IMR-90 (cell line): ENCODE measurements around the gene USP5. TPM values are rescaled to one million over a fixed set of nuclear protein-coding genes. Genes with fewer than 3 reads are reported as not detected.
A peak's percentile ranks its signal among the peaks of the same experiment; 100 is the strongest.

Experiments
- ATAC-seq: fragments of 200-7000 bp; cut with Tn5 transposase; 2 replicates; pipeline ENCODE4 v1.9.1; 2020; ENCODE audit warnings: low read depth, mild to moderate bottlenecking, moderate library complexity
- Bru-seq: library from RNA; stranded (reverse); fragments of 400-500 nt; gene quantifications from one replicate; lab custom pipeline; 2021; lab: Mats Ljungman, UMichigan
- BruChase-seq, 2 experiments: library from RNA; stranded (reverse); fragments of 400-500 nt; gene quantifications; one replicate each; lab custom pipeline; 2021; lab: Mats Ljungman, UMichigan
- BruUV-seq: library from RNA; stranded (reverse); fragments of 400-500 nt; replicated peaks from 2 replicates; lab custom pipeline; 2021; lab: Mats Ljungman, UMichigan
- CTCF ChIA-PET: fragments of 300-600 bp; formaldehyde crosslinking; extraction: SDS; loops from one replicate; lab custom pipeline; 2021; ENCODE audit warnings: antibody characterized with exemption; lab: Yijun Ruan, JAX
- POLR2A ChIA-PET: fragments of 300-600 bp; sonication (Branson Sonifier 250); formaldehyde crosslinking; loops from one replicate; lab custom pipeline; 2022; ENCODE audit warnings: antibody characterized with exemption; ENCODE audit not compliant: unreplicated experiment; lab: Charles Lee
- DNase-seq: peaks from one replicate; pipeline ENCODE4 v3.0.0; 2013
- H2AFZ ChIP-seq: replicated peaks from 2 replicates; pipeline ENCODE3; 2013; ENCODE audit warnings: low read length, mild to moderate bottlenecking; ENCODE audit not compliant: poor library complexity
- H2AK5ac ChIP-seq: 2 replicates; pipeline ENCODE4 v1.6.1; 2013; ENCODE audit warnings: low read depth, low read length, inconsistent platforms
- H2AK9ac ChIP-seq: replicated peaks from 2 replicates; pipeline ENCODE3; 2013; ENCODE audit warnings: mild to moderate bottlenecking, low read depth, low read length, moderate library complexity; ENCODE audit not compliant: poor library complexity
- H2BK120ac ChIP-seq: 2 replicates; pipeline ENCODE4 v1.6.1; 2013; ENCODE audit warnings: low read depth, low read length, inconsistent platforms
- H2BK15ac ChIP-seq: 3 replicates; pipeline ENCODE4 v1.6.1; 2013; ENCODE audit warnings: low read depth, low read length, inconsistent platforms
- H2BK20ac ChIP-seq: 2 replicates; pipeline ENCODE4 v1.6.1; 2013; ENCODE audit warnings: low read depth, mild to moderate bottlenecking, inconsistent platforms, low read length, moderate library complexity
- H2BK5ac ChIP-seq: 2 replicates; pipeline ENCODE4 v1.6.1; 2013; ENCODE audit warnings: mild to moderate bottlenecking, low read depth, low read length, inconsistent platforms; ENCODE audit not compliant: poor library complexity, severe bottlenecking
- H3K14ac ChIP-seq: replicated peaks from 2 replicates; pipeline ENCODE4 v1.6.1; 2013; ENCODE audit warnings: low read depth, low read length, inconsistent platforms
- H3K18ac ChIP-seq: 2 replicates; pipeline ENCODE4 v1.6.1; 2013; ENCODE audit warnings: low read depth, low read length, control low read depth
- H3K23ac ChIP-seq: 2 replicates; pipeline ENCODE4 v1.6.1; 2013; ENCODE audit warnings: low read depth, low read length, inconsistent platforms
- H3K27ac ChIP-seq: 2 replicates; pipeline ENCODE4 v1.5.1; 2013; ENCODE audit warnings: mild to moderate bottlenecking, control low read depth, low read length; ENCODE audit not compliant: insufficient read depth
- H3K27me3 ChIP-seq: 2 replicates; pipeline ENCODE4 v1.6.1; 2013; ENCODE audit warnings: low read length; ENCODE audit not compliant: control insufficient read depth, insufficient read depth
- H3K36me3 ChIP-seq: 2 replicates; pipeline ENCODE4 v1.6.1; 2013; ENCODE audit warnings: low read length, mixed read lengths; ENCODE audit not compliant: control insufficient read depth, insufficient read depth
- H3K4ac ChIP-seq: 2 replicates; pipeline ENCODE4 v1.6.1; 2013; ENCODE audit warnings: low read depth, low read length, inconsistent platforms
- H3K4me1 ChIP-seq: 2 replicates; pipeline ENCODE4 v1.6.1; 2013; ENCODE audit warnings: low read length, mixed read lengths; ENCODE audit not compliant: control insufficient read depth, insufficient read depth
- H3K4me2 ChIP-seq: 2 replicates; pipeline ENCODE4 v1.6.1; 2013; ENCODE audit warnings: low read depth, mild to moderate bottlenecking, control low read depth, low read length, moderate library complexity
- H3K4me3 ChIP-seq: 2 replicates; pipeline ENCODE4 v1.5.1; 2013; ENCODE audit warnings: low read depth, mild to moderate bottlenecking, control low read depth, low read length, moderate library complexity; ENCODE audit not compliant: insufficient read depth
- H3K56ac ChIP-seq: 2 replicates; pipeline ENCODE4 v1.6.1; 2013; ENCODE audit warnings: low read length, inconsistent platforms; ENCODE audit not compliant: insufficient read depth; ENCODE audit errors: extremely low read depth
- H3K79me1 ChIP-seq, 2 experiments: 2 replicates each; pipeline ENCODE4 v1.6.1; 2013; ENCODE audit warnings: low read length in 2 of 2, inconsistent platforms in 1 of 2, low read depth in 1 of 2
- H3K9ac ChIP-seq: 2 replicates; pipeline ENCODE4 v1.6.1; 2013; ENCODE audit warnings: low read depth, low read length, control low read depth
- H3K9me1 ChIP-seq: 2 replicates; pipeline ENCODE4 v1.6.1; 2013; ENCODE audit warnings: low read length, inconsistent platforms; ENCODE audit not compliant: insufficient read depth
- H3K9me3 ChIP-seq: 2 replicates; pipeline ENCODE4 v1.6.1; 2013; ENCODE audit warnings: low read length; ENCODE audit not compliant: control insufficient read depth, insufficient read depth
- H4K20me1 ChIP-seq: 2 replicates; pipeline ENCODE4 v1.6.1; 2013; ENCODE audit warnings: low read length, inconsistent platforms; ENCODE audit not compliant: insufficient read depth
- H4K5ac ChIP-seq: 2 replicates; pipeline ENCODE4 v1.6.1; 2013; ENCODE audit warnings: mild to moderate bottlenecking, low read depth, low read length, control low read depth
- H4K8ac ChIP-seq, 2 experiments: 2 replicates each; pipeline ENCODE4 v1.6.1; 2013; ENCODE audit warnings: low read depth in 2 of 2, low read length in 2 of 2, control low read depth in 1 of 2, inconsistent platforms in 1 of 2
- H4K91ac ChIP-seq: 2 replicates; pipeline ENCODE4 v1.6.1; 2013; ENCODE audit warnings: low read depth, low read length, inconsistent platforms; ENCODE audit not compliant: insufficient read depth
- MAZ ChIP-seq: IDR thresholded peaks from 2 replicates; pipeline ENCODE4 v1.6.1; 2012; ENCODE audit warnings: low read depth, mild to moderate bottlenecking, low read length, improper control_type of control experiment, moderate library complexity, borderline replicate concordance
- MXI1 ChIP-seq: IDR thresholded peaks from 2 replicates; pipeline ENCODE4 v1.6.1; 2012; ENCODE audit warnings: low read depth, mild to moderate bottlenecking, low read length, moderate library complexity, borderline replicate concordance
- RFX5 ChIP-seq: IDR thresholded peaks from 2 replicates; pipeline ENCODE4 v1.8.0; 2012; ENCODE audit warnings: low read depth, mild to moderate bottlenecking, low read length, moderate library complexity
- WGBS, 2 experiments: methylation state at CpG; one replicate each; pipeline versions ENCODE4 v1.1.5 to v1.1.7; 2013; ENCODE audit warnings: missing lambda C conversion rate in 2 of 2; ENCODE audit not compliant: insufficient read length in 1 of 2; ENCODE audit errors: extremely low coverage in 2 of 2; 5-methylcytosine and 5-hydroxymethylcytosine counted together
- dilution Hi-C: fragments of 300-500 bp; cut with HindIII; formaldehyde crosslinking; loops from one replicate; pipeline ENCODE4 v1.14.3; 2018; ENCODE audit warnings: low sequenced_read_pairs; ENCODE audit not compliant: unreplicated experiment
- in situ Hi-C: fragments of 300-500 bp; cut with MboI; formaldehyde crosslinking; loops from 3 replicates; pipeline ENCODE4 v1.14.3; 2019; ENCODE audit warnings: low sequenced_read_pairs, inconsistent platforms, mixed read lengths
- intact Hi-C: fragments of 100-400 bp; cut with micrococcal nuclease; formaldehyde crosslinking; loops from 2 replicates; pipeline ENCODE4 v1.10.0; 2022
- long read RNA-seq: library from polyadenylated mRNA; unstranded; transcript quantifications from one replicate; pipeline ENCODE4 v2.0.0, GENCODE V29; 2021; ENCODE audit not compliant: unreplicated experiment
- polyA plus RNA-seq, 3 experiments: library from polyadenylated mRNA; depleted of rRNA; stranded (reverse); fragments of >200 nt; gene quantifications; 2 replicates each; pipeline ENCODE4 v1.2.3, GENCODE V29; 2012; ENCODE audit warnings: low replicate concordance in 1 of 3
- total RNA-seq: library from RNA; depleted of rRNA; stranded (reverse); fragments of >200 nt; gene quantifications from 2 replicates; pipeline ENCODE4 v1.2.3, GENCODE V29; 2012; rRNA removed
- TF ChIP-seq, protein P1 (sequence below): fragments of 150-350 bp; IDR thresholded peaks from 2 replicates; pipeline ENCODE4 v1.6.1; 2017; ENCODE audit warnings: mild to moderate bottlenecking, antibody characterized with exemption, low read length, low read depth

USP5 gene, protein sequence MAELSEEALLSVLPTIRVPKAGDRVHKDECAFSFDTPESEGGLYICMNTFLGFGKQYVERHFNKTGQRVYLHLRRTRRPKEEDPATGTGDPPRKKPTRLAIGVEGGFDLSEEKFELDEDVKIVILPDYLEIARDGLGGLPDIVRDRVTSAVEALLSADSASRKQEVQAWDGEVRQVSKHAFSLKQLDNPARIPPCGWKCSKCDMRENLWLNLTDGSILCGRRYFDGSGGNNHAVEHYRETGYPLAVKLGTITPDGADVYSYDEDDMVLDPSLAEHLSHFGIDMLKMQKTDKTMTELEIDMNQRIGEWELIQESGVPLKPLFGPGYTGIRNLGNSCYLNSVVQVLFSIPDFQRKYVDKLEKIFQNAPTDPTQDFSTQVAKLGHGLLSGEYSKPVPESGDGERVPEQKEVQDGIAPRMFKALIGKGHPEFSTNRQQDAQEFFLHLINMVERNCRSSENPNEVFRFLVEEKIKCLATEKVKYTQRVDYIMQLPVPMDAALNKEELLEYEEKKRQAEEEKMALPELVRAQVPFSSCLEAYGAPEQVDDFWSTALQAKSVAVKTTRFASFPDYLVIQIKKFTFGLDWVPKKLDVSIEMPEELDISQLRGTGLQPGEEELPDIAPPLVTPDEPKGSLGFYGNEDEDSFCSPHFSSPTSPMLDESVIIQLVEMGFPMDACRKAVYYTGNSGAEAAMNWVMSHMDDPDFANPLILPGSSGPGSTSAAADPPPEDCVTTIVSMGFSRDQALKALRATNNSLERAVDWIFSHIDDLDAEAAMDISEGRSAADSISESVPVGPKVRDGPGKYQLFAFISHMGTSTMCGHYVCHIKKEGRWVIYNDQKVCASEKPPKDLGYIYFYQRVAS
- total RNA-seq (119 and 125 TPM in 2 replicates), polyA plus RNA-seq (2012; rRNA removed) (67.7 and 69.7 TPM in 2 replicates), Bru-seq, nascent RNA (percentile 66 among the genes with signal in this experiment), BruChase-seq, experiment 1, labeled RNA remaining after a 6-hour chase (percentile 76 among the genes with signal in this experiment), BruChase-seq, experiment 2, labeled RNA remaining after a 2-hour chase (percentile 67 among the genes with signal in this experiment)
- 55.4 and 73.2 TPM in 2 replicates for polyA plus RNA-seq (2012; cell fraction: cytosol; rRNA removed)
- 85.6 and 170 TPM in 2 replicates for polyA plus RNA-seq (2012; cell fraction: nucleus; rRNA removed; ENCODE audit: low replicate concordance)
- long read RNA-seq, transcript USP5-204 (14 exons, 2,522 nt), result minor isoform, 5 of 219 reads
- long read RNA-seq, transcript USP5-202 (20 exons, 3,083 nt), result major isoform, 149 of 219 reads
- long read RNA-seq, transcript USP5-201 (20 exons, 3,181 nt), result minor isoform, 14 of 219 reads
- long read RNA-seq, partial matches to known transcripts, result 30 of 219 reads
- long read RNA-seq, other reads (novel, unspliced or antisense), result 21 of 219 reads

DNA sequence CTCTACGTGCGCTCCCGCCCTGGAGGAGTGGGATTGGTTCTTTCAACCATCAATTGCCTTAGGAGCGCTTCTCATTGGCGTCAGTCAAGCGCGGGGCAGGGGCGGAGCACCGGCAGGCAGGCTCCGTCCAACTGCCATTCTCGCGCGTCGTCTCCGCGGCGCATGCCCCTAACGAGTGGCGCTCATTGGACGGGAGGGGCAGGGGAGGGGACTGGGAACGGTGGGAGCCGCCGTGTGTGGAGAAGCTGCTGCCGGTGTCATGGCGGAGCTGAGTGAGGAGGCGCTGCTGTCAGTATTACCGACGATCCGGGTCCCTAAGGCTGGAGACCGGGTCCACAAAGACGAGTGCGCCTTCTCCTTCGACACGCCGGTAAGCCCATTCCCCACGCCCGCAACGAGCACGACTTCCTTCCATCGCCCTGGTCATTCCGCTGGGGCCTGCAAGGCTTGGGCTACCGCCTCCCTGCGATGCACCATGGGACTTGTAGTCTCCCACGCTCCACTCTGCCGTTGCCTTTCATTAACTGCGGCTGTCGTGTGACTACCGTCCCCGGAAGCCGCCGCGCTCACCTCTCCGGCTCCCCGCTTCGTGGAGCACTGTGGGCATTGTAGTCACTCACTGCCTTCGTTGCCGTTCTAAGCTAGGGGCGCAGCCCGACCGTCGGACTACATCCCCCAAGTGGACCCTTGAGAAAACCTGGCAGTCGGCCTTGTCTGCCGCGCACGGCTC, at the start of gene USP5:
TSS of gene USP5 (plus strand) at position 230 of the 730 bp plus-strand sequence. CDS start at position 260, 30 bp downstream.
- Histone ChIP-seq H3K79me1 (peaks cover 22 to 53% of the 10 kb centered on the region in 2 experiments), H4K91ac (peak within 1 kb of the TSS; percentile 96), H3K4me2 (peak within 1 kb of the TSS; percentile 89), H3K9me1 (no peaks in the 10 kb centered on the region), H3K4me1 (peaks cover 5% of the 10 kb centered on the region), H3K9me3 (no peaks in the 10 kb centered on the region), H3K4me3 (peak within 1 kb of the TSS; percentile 63), H3K14ac (peak within 1 kb of the TSS; percentile 98), H3K36me3 (peaks cover 33% of the 10 kb centered on the region), H3K23ac (peak within 1 kb of the TSS; percentile 98), H3K27me3 (no peaks in the 10 kb centered on the region), H2BK5ac (peak within 1 kb of the TSS; percentile 92), H4K8ac (peak within 1 kb of the TSS; percentile 48 to 99), H2BK120ac (peak within 1 kb of the TSS; percentile 86), H3K18ac (peak within 1 kb of the TSS; percentile 80), H3K9ac (peak within 1 kb of the TSS; percentile 82), H2AK5ac (peak within 1 kb of the TSS; percentile 94), H4K5ac (peak within 1 kb of the TSS; percentile 81), H3K56ac (peak within 1 kb of the TSS; percentile 93), H4K20me1 (peaks cover 15% of the 10 kb centered on the region), H3K27ac (peak within 1 kb of the TSS; percentile 87), H3K4ac (peak within 1 kb of the TSS; percentile 97), H2BK15ac (peak within 1 kb of the TSS; percentile 85; the same call in 1 of the 3 replicates), H2AK9ac (peak within 1 kb of the TSS; percentile 98), H2AFZ (peak within 1 kb of the TSS; percentile 99), H2BK20ac (peak within 1 kb of the TSS; percentile 42; the same call in 1 of the 2 replicates)
- dilution Hi-C loops (no loop called here), in situ Hi-C loops (no loop called here), intact Hi-C loops (loop anchor here (2.0 kb wide), 1 partner anchor 17 kb away; no protein-coding TSS in a partner anchor)
- ChIA-PET POLR2A (interaction anchor here (0.7 to 1.3 kb wide), 5 partner anchors 8 to 23 kb away, joined by 3 to 6 read pairs (median 3); partner anchors contain the start of gene TPI1), CTCF (interaction anchor here (0.6 to 3.3 kb wide), 7 partner anchors 9 to 170 kb away, joined by 3 to 11 read pairs (median 3); partner anchors contain the start of gene SPSB2)
- TF ChIP-seq, protein P1, sequence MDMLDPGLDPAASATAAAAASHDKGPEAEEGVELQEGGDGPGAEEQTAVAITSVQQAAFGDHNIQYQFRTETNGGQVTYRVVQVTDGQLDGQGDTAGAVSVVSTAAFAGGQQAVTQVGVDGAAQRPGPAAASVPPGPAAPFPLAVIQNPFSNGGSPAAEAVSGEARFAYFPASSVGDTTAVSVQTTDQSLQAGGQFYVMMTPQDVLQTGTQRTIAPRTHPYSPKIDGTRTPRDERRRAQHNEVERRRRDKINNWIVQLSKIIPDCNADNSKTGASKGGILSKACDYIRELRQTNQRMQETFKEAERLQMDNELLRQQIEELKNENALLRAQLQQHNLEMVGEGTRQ, result peak; percentile 88
- TF ChIP-seq MAZ (peak; percentile 78; the same call in 1 of the 2 replicates), MXI1 (peak; percentile 71; the same call in 1 of the 2 replicates), RFX5 (no peak)
- 0% methylated on average over 24 of the region's 65 CpGs; no CpG with 5 or more reads in 1 of the 2 experiments for WGBS, 2 experiments
- no TSS peak for BruUV-seq
- DNase-seq (peak; percentile 100), ATAC-seq (peak; percentile 84)
